ENCODE data around the gene MRPS31. TPM values are rescaled to one million over a fixed set of nuclear protein-coding genes. Genes with fewer than 3 reads are reported as not detected.
"Not testable (repeated sequence)": the region's sequence is repeated elsewhere in the genome, so short reads cannot be mapped to it uniquely, and the experiment has no call there.

Gene MRPS31
- polyA plus RNA-seq, 1 donor: 27.6 TPM

- DNase-seq: no peak
These were observed 12.2 kb downstream of the MRPS31 start for GRCh38 chr13:40758811-40759210.

- DNase-seq: no peak
These were observed 14.9 kb downstream of the MRPS31 start for GRCh38 chr13:40756042-40756441.

- no peak for DNase-seq
These were observed 15.8 kb downstream of the MRPS31 start for GRCh38 chr13:40755082-40755700.

GRCh38 chr13:40749327-40749726 is 21.7 kb downstream of the MRPS31 start:
- DNase-seq: no peak

- not testable (repeated sequence) for DNase-seq
These were observed 35.8 kb downstream of the MRPS31 start for GRCh38 chr13:40735232-40735548.

GRCh38 chr13:40734536-40735231 is 36.3 kb downstream of the MRPS31 start:
- DNase-seq: not testable (repeated sequence)

- DNase-seq: no peak
These were observed 38.3 kb downstream of the MRPS31 start for GRCh38 chr13:40732658-40733057.

GRCh38 chr13:40728595-40728994 is 42.4 kb downstream of the MRPS31 start:
- no peak for DNase-seq

GRCh38 chr13:40714433-40714832 is 56.6 kb downstream of the MRPS31 start:
- DNase-seq: not testable (repeated sequence)

GRCh38 chr13:40706439-40706838 is 64.6 kb downstream of the MRPS31 start:
- DNase-seq: no peak

- DNase-seq: no peak
These were observed 73.3 kb downstream of the MRPS31 start for GRCh38 chr13:40697711-40698110.

- DNase-seq: no peak
These were observed 76.6 kb downstream of the MRPS31 start for GRCh38 chr13:40694426-40694825.

- no peak for DNase-seq
These were observed 78.0 kb downstream of the MRPS31 start for GRCh38 chr13:40692946-40693345.

GRCh38 chr13:40688781-40689180 is 82.2 kb downstream of the MRPS31 start:
- DNase-seq: no peak

- no peak for DNase-seq
These were observed 88.3 kb downstream of the MRPS31 start for GRCh38 chr13:40682449-40683240.

GRCh38 chr13:40681341-40682146 is 89.4 kb downstream of the MRPS31 start:
- DNase-seq: no peak

- no peak for DNase-seq
These were observed 90.2 kb downstream of the MRPS31 start for GRCh38 chr13:40680659-40681323.

- DNase-seq: no peak
These were observed 91.5 kb downstream of the MRPS31 start for GRCh38 chr13:40679480-40679985.
